GM21717 (cell line): Measurements from ENCODE around the gene CILP2.

Experiments used
- ATAC-seq: cut with Tn5 transposase; IDR thresholded peaks from one replicate; pipeline ENCODE4 v1.9.1; 2021; ENCODE audit warnings: mild to moderate bottlenecking, moderate library complexity; ENCODE audit not compliant: unreplicated experiment

The CILP2 gene

DNA sequence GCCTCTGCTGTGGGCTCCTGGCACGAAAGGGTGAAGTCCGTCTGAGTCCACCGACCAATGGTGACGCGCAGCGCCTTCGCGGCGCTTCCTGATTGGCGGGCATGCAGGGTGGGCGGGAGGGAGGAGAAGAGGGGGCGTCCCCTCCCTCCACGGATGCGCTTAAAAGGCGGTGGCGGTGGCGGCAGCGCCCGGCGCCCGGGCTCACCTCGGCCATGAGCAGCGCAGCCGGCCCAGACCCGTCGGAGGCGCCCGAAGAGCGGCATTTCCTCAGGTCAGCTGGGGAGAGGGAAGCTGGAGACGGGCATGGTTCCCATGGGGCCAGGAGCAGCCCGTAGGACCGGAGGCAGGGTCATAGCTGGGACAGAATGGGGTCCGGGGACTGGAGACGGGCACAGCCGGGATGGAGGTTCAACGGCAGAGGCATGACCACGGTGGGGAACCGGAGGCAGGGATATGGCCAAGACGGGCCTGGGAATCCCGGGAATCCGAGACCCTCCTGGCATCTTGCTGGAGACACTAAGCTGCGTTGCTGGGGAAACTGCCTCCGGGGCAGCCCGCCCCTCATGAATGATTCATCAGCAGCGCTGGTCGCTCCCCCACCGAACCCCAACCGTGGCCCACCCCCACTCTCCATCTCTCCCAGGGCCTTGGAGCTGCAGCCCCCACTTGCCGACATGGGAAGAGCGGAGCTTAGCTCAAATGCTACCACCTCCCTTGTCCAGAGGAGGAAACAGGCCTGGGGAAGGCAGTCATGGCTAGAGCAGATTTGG lies 9.2 kb upstream of the CILP2 start, which contains the start of gene YJEFN3:
TSS of gene YJEFN3 (plus strand) at position 191 of the 770 bp plus-strand sequence. CDS start at position 213, 22 bp downstream.
- no peak for ATAC-seq

DNA sequence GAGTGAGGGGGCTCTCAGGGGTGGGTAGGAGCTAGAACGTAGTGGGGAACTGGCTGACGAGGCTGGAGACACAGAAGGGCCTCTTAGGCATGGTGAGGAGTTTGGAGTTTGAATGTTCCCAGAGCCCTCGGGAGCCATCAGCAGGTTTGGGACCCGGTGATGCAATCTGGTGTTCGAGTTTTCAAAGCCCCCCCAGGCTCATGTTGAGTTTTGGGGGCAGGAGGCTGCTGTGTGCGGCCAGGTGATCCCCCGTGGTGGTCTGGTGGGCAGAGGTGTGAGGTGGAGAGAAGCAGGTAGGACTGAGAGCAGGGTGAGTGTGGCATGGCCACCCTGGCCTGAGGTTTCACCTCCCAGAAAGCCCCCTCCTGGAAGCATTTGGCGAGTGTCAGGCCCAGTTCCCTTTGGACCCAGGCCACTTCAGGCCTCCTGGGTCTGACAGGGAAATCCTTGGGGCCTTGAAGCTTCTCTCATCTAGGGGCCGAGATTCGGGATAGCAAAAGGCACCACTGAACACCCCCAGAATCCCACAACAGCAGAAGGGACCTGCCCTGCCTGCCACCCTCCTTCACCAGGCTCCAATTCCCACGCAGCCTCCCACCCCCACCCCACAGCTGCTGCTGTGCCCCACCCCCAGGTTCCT lies 8.2 kb upstream of the CILP2 start:
- ATAC-seq = no peak

GRCh38 chr19:19530423-19530804 lies 7.7 kb upstream of the CILP2 start:
- ATAC-seq = no peak

- no peak for ATAC-seq
Observed at GRCh38 chr19:19530889-19531288, 7.2 kb upstream of the CILP2 start.

DNA sequence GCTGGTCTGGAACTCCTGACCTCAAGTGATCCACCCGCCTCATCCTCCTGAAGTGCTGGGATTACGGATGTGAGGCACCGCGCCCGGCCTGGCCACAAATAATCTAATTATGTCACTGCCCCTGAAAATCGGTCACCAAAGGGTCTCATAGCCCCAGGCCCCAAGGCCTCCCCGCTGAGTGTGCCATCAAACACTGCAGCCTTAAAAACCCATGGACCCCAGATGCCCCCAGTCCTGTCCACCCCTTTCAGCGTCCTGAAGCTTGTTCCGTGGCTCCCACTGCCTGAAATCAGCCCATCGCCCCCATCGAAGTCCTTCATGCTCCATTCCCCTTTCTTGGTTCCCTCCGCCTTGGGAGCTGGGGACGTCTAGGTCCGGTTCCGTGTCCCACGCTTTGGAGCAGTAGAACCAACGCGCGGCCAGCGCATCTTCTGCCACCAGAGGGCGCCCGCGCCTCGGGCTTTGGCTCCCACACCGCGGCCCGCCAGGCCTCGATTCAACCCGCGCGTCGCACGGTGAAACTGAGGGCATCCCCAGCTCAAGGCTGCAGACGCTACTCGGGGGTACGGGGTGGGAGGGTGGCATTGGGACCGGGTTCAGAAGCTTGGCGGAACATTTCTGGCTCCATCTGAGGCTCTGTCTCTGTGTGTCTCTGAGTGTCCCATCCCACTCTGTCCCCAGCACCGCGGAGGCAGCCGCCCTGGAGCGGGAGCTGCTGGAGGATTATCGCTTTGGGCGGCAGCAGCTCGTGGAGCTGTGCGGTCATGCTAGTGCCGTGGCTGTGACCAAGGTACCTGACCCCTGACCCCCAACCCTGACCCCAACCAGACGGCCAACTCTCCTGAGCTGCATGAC lies 5.9 kb upstream of the CILP2 start:
- no peak for ATAC-seq

DNA sequence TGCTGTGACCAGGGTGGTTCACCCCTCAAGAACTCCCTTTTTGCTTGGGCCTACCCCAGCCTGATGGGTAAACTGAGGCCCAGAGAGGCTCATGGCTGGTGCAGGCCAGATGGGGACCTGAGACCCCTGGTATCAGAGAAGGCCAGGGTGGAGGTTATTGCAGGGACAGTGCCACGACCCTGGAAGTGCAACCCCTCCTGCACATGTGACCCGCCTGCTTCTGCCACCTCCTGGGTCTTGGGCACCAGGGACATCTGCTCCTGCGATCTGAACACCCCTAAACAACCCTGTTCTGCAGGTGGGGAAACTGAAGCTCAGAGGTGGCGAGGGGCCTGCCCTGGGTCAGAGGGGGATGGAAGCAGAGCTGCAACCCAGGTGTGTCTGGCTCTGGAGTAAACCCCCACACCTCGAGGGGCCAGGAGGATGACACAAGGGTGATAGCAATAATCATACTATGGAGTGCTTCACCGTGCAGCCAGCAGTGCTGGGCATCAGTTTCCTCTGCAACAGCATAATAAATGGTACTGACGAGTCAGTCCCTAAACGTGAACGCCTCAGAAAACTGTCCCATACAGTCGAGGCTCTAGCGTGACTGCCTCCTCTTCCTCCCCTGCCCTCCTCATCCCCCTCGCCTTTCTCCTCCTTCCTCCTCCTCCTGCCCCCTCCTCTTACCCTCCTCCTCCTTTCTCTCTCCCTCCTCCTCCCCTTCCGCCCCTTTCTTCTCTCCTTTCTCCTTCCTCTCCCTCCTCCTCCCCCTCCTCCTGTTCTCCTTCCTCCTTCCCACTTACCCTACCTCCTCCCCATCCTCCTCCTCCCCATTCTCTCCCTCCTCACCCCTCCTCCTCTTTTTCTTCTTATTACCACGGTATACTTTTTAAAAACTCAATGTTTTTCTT lies 5.0 kb upstream of the CILP2 start:
- no peak for ATAC-seq

- ATAC-seq = no peak
Observed at GRCh38 chr19:19533841-19534240, 4.2 kb upstream of the CILP2 start.

DNA sequence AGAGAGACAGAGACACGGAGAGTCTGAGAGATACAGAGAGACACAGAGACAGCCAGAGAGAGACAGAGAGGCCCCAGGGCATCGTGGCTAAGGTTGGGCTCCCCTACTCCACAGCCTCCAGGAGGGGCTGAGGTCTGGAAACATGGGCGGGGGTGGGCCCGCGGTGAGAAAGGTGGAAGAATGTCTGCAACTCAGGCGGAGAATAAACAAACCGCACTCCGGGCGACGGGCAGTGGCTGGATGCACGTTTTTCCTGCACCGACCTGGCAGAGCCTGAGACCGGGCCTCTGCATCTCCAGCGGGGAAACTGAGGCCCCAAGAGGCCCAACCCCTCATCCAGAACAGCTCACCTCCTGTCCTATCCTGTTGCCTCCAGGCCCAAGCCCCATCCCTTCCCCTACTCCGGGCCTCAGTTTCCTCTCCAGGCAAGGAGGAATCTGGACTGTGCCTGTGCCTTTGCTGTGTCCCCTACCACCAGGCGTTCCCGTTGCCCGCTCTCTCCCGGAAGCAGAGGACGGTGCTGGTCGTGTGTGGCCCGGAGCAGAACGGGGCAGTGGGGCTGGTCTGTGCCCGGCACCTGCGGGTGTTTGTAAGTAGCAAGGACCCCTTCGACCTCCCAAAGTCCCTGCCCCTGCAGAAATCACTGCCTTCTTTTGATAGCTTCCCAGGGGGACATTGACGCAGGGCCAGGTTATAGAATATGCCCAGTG lies 3.4 kb upstream of the CILP2 start:
- ATAC-seq = no peak

GRCh38 chr19:19535311-19536191 lies 2.5 kb upstream of the CILP2 start:
- ATAC-seq = no peak

- ATAC-seq = no peak
Observed at GRCh38 chr19:19537075-19538048, 703 bp upstream of the CILP2 start.

DNA sequence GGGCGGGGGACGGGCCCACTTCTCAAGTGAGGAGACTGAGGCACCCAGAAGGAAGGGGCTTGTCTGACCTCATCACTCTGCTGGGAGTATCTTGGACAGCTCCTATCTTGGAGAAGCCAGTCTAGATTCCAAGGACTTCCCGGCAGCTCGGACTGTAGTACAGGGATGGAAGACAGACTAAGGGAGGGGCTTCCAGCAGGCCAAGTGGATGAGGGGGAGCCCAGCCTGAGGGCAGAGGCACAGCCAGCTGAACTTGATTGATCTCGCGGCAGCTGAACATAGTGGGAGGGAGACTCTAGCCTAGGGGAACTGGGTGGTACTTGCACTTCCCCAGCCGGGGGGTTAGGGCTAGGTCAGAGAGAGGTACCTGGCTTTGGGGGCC lies 711 bp downstream of the CILP2 start:
- ATAC-seq = no peak

DNA sequence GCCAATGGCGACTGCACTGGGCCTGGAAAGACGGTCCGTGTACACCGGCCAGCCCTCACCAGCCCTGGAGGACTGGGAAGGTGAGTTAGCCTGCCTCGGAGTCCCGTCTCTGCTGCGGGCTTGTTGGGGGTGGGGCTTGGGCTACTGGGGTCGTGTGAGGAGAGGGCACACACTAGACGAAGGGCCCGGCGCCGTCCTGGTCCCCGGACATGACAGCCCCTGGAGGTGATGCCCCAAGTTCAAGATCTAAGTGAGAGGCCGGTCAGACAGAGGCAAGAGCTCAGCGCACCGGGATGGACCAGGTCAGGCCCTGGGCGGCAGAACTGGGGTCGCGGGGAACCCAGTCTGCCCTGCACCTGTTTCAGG lies 1.6 kb downstream of the CILP2 start:
- ATAC-seq = no peak

- no peak for ATAC-seq
Observed at GRCh38 chr19:19540064-19540714, 2.1 kb downstream of the CILP2 start.

GRCh38 chr19:19540715-19541515 lies 2.9 kb downstream of the CILP2 start:
- ATAC-seq = no peak

GRCh38 chr19:19541616-19542015 lies 3.6 kb downstream of the CILP2 start:
- no peak for ATAC-seq

- ATAC-seq = no peak
Observed at GRCh38 chr19:19542507-19542906, 4.4 kb downstream of the CILP2 start.

DNA sequence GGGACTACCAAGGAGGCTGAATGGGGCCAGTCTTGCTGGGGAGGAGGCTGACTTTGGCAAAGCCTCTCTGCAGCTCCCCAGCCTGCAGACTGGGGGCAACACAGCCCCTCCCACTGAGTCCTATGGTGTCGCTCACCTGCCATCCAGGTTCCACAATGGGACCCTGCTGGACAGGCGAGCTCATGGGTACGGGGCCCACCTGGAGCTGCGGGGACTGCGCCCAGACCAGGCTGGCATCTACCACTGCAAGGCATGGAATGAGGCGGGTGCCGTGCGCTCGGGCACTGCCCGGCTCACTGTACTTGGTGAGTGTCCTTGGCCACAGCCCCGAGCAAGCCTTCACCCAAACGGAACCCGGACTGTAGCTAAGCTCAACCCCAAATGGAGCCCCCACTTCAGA lies 5.0 kb downstream of the CILP2 start:
- no peak for ATAC-seq
